Endothelial cell of umbilical vein (primary cell): ENCODE measurements around the gene ZNF724.

Source experiments
- CTCF ChIP-seq, 2 donors: IDR thresholded peaks; 1 replicate in 1 of 2; 2 replicates in 1 of 2; pipeline ENCODE4 v1.5.1; 2011; ENCODE audit warnings: low read length in 2 of 2, mild to moderate bottlenecking in 2 of 2, moderate library complexity in 2 of 2, control low read depth in 1 of 2, inconsistent platforms in 1 of 2, low read depth in 1 of 2; ENCODE audit not compliant: insufficient read depth in 1 of 2; ENCODE audit errors: extremely low read depth in 1 of 2
- POLR2A ChIP-seq: IDR thresholded peaks from 2 replicates; pipeline ENCODE4 v1.6.1; 2012; ENCODE audit warnings: low read depth, mild to moderate bottlenecking, control low read depth, low read length

DNA sequence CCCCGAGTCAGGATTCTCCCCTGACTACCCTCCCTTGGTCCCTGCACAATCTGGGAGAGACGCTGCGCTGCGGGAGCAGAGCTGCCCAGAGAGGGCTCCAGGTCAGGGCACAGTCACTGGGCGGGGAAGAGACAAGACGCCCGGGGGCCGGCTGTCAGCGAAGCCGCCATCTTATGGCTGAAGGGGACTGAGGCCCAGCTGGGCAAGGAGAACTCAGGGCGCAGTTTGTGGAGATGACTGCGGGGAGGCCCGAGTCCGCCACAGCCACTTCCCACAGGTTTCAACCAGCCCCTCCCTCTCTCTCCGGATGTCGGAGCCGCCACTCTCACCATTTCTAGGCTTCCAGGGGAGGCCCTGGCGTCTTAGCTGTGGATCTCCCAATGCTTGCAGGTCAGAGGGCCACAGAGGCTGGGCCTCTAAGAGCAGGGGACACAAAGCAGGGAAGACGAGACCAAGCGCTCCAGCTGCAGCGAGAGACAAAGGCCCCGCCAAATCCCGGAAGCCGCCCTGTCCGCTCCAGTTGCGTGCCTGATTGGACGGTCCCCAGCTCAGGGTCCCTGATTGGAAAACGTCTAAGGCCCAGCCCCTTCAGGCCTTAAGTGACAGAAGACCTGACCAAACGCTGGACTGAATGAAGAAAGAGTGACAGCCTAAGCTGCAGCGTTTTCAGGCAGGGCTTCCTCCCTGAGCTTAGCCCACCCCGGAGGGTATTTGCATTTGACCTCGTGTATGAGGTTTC is at the start of gene ZNF724:
- TF ChIP-seq POLR2A: no peak
- no peak for TF ChIP-seq CTCF (IDR thresholded peaks at IDR 0.05; ENCODE audit: extremely low read depth in 1 of 2, insufficient read depth in 1 of 2, low read depth in 1 of 2, low read length in 2 of 2)
